Right lobe of liver (tissue), 6 donors: ENCODE data around the gene ZNF521. TPM values are rescaled to one million over a fixed set of nuclear protein-coding genes. Genes with fewer than 3 reads are reported as not detected.

Experiments
- ATAC-seq, 4 donors: fragments of 200-7000 bp; cut with Tn5 transposase; one replicate each; pipeline ENCODE4 v1.9.1; 2020; ENCODE audit warnings: mild to moderate bottlenecking in 4 of 4, moderate library complexity in 4 of 4
- DNase-seq, 3 donors: peaks; one replicate each; pipeline ENCODE4 v3.0.0-alpha.2; 2020
- H3K27ac ChIP-seq, 3 donors: fragments of 200-600 bp; one replicate each; pipeline ENCODE4 v1.8.0; 2022
- H3K27me3 ChIP-seq, 2 donors: fragments of 200-600 bp; one replicate each; pipeline ENCODE4 v1.8.0; 2022
- H3K36me3 ChIP-seq, 4 donors: fragments of 200-600 bp; sonication (generic) in 1 of 4; one replicate each; pipeline versions ENCODE4 v1.5.1 to v1.8.0; 2017 to 2022; ENCODE audit warnings: control low read depth in 1 of 4
- H3K4me1 ChIP-seq, 4 donors: fragments of 200-600 bp; sonication (generic) in 1 of 4; one replicate each; pipeline versions ENCODE4 v1.5.1 to v1.8.0; 2017 to 2022; ENCODE audit warnings: control low read depth in 1 of 4
- H3K4me3 ChIP-seq, 3 donors: fragments of 200-600 bp; one replicate each; pipeline ENCODE4 v1.8.0; 2022
- H3K9me3 ChIP-seq, 4 donors: fragments of 200-600 bp; sonication (generic) in 1 of 4; one replicate each; pipeline versions ENCODE4 v1.5.1 to v1.8.0; 2017 to 2022; ENCODE audit warnings: control low read depth in 1 of 4
- CTCF ChIP-seq, 4 donors: fragments of 200-600 bp in 3 of 4; fragments of 450-650 bp in 1 of 4; IDR thresholded peaks; one replicate each; pipeline versions ENCODE4 v1.5.1 to v1.8.0; 2016 to 2022; ENCODE audit warnings: antibody characterized with exemption in 4 of 4, mild to moderate bottlenecking in 2 of 4
- POLR2A ChIP-seq: fragments of 450-650 bp; IDR thresholded peaks from one replicate; pipeline ENCODE4 v1.6.1; 2017; ENCODE audit warnings: antibody characterized with exemption, mild to moderate bottlenecking
- WGBS: methylation state at CpG from one replicate; pipeline ENCODE4 v1.1.6; 2018; ENCODE audit warnings: low coverage, low lambda C conversion rate; ENCODE audit not compliant: insufficient coverage; ENCODE audit errors: missing lambda C conversion rate; 5-methylcytosine and 5-hydroxymethylcytosine counted together
- intact Hi-C, 2 donors: fragments of 100-400 bp; cut with DNase I; formaldehyde crosslinking; loops; one replicate each; pipeline versions ENCODE4 v1.11.2 to v1.14.1; 2022
- total RNA-seq, 6 experiments: library from RNA; depleted of rRNA in 2 of 6; stranded (reverse); fragments of >200 nt in 2 of 6; fragmentation: NEBNext Ultra II Directional in 3 of 6; extraction: Animal tissue kit (Norgen Biotek cat#: 25700) in 3 of 6; gene quantifications; one replicate each; pipeline versions ENCODE4 v1.1.0 to v1.2.4, GENCODE V29; 2016 to 2023
- donor health status: DM: no; HTN: yes; CAD: no.
- donor health status: DM: no; HTN: no; CAD: no.
- donor health status: DM: no; HTN: no; CAD: no.
- donor health status: DM: no; HTN: yes; CAD: no.
- donor health status: DM: no; HTN: yes; CAD: no.

ZNF521 gene
- total RNA-seq, 6 experiments from 2014 or later, result 0.31 to 2.9 (median 1.3) TPM

DNA sequence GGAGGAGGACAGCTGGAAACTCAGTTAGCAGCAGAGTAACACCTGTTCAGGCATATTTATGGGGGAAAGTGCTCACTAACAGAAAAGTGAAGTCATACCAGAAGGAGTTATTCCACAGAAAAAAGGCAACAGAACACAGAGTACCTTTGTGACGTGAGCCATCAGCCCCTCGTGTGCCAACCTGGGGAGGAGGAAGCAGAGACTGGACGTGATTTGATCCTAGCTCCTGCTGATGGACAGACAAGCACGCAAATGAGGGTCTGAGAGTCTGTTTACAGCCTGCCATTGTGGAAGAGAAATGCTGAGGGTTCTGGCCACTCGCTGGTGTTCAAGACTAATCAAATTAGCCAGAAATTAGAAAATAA lies 120.7 kb downstream of the ZNF521 start:
- H3K27ac ChIP-seq, result peak overlapping the region in 2 of 3 donors; percentile 19 to 31
- no peak for ATAC-seq
- TF ChIP-seq POLR2A, result no peak
- TF ChIP-seq CTCF (IDR thresholded peaks at IDR 0.05), result no peak

DNA sequence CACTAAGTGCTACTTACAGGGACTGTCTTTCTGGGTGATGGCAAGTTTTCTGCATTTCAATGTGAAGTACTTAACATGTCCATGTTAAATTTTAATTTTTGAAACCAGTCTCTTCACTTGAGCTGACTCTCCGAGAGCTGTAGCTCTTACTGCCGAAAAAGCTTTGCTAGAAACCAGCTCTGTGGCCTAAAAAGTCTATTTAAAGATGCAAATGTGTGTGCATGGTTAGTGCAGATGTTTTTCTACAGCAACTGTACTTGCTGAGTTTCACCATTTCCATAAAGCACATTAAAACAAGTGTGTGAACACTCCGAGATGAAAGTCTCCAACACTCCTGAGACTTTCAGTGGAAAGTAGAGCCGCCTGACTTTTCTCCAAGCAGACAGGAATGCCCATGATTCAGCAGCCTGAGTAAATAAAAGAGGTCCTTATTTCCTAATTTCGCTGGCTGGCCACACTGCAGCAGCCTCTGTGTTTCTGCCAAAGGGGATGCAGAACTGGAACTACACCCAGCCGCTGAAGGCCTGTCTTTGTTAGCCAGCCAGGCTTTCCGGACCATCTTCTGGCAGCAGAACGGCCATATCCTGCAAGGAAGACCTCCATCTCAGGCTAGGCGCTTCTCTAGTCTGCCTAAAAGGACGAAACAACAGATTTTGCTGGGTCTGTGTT lies 121.2 kb downstream of the ZNF521 start:
- TF ChIP-seq CTCF (IDR thresholded peaks at IDR 0.05) (no peak), POLR2A (no peak)
- H3K4me1 ChIP-seq, result no peaks in the 10 kb centered on the region
- peak overlapping the region in 2 of 3 donors; percentile 19 to 31 for H3K27ac ChIP-seq
- intact Hi-C loops, result no loop called here
- peak; percentile 59 to 77 (median 70) for ATAC-seq
- 18% methylated on average over 9 of the region's 10 CpGs for WGBS
- H3K4me3 ChIP-seq, result no peak overlapping the region
- H3K36me3 ChIP-seq, result no peaks in the 10 kb centered on the region
- DNase-seq, result peak in 2 of 3 donors; percentile 30 to 51
- H3K9me3 ChIP-seq, result no peaks in the 10 kb centered on the region
- no peaks in the 10 kb centered on the region for H3K27me3 ChIP-seq

More for the DNA sequence above, 120.7 kb downstream of the ZNF521 start:
- Histone ChIP-seq H3K27me3 (no peaks in the 10 kb centered on the region), H3K9me3 (no peaks in the 10 kb centered on the region), H3K36me3 (no peaks in the 10 kb centered on the region), H3K4me3 (no peak overlapping the region), H3K4me1 (no peaks in the 10 kb centered on the region)
- intact Hi-C loops, result no loop called here
- DNase-seq, result no peak
- WGBS, result 23% methylated on average over 5 of the region's 5 CpGs

- H3K4me1 ChIP-seq, result no peaks in the 10 kb centered on the region
- no peak overlapping the region for H3K4me3 ChIP-seq
- H3K27ac ChIP-seq, result no peak overlapping the region
- ATAC-seq (no peak), DNase-seq (no peak)
- H3K9me3 ChIP-seq, result no peaks in the 10 kb centered on the region
- H3K27me3 ChIP-seq, result no peaks in the 10 kb centered on the region
- WGBS, result 51% methylated on average over 2 of the region's 2 CpGs
- H3K36me3 ChIP-seq, result no peaks in the 10 kb centered on the region
- TF ChIP-seq POLR2A (no peak), CTCF (IDR thresholded peaks at IDR 0.05) (no peak)
- intact Hi-C loops, result no loop called here
Observed at GRCh38 chr18:25229920-25230319, 122.0 kb downstream of the ZNF521 start.

GRCh38 chr18:25229081-25229480 lies 122.9 kb downstream of the ZNF521 start:
- Histone ChIP-seq H3K27ac (no peak overlapping the region), H3K9me3 (no peaks in the 10 kb centered on the region), H3K4me3 (no peak overlapping the region), H3K4me1 (no peaks in the 10 kb centered on the region), H3K27me3 (no peaks in the 10 kb centered on the region), H3K36me3 (no peaks in the 10 kb centered on the region)
- ATAC-seq (peak; percentile 29 to 47 (median 46)), DNase-seq (no peak)
- TF ChIP-seq CTCF (IDR thresholded peaks at IDR 0.05) (no peak), POLR2A (no peak)
- intact Hi-C loops, result no loop called here
- WGBS, result 23% methylated on average over 3 of the region's 3 CpGs
